Vagina (tissue), 2 donors: ENCODE measurements around the gene COL9A3.

Experiments used
- CTCF ChIP-seq, 3 experiments: fragments of 450-650 bp in 2 of 3; fragments of 200-600 bp in 1 of 3; sonication (generic) in 1 of 3; IDR thresholded peaks; one replicate each; pipeline ENCODE4 v1.5.1; 2017 to 2019; ENCODE audit warnings: antibody characterized with exemption in 3 of 3, mild to moderate bottlenecking in 2 of 3, moderate library complexity in 2 of 3
- POLR2A ChIP-seq, 2 donors: fragments of 450-650 bp; IDR thresholded peaks; one replicate each; pipeline ENCODE4 v1.6.1; 2017; ENCODE audit warnings: antibody characterized with exemption in 2 of 2, mild to moderate bottlenecking in 2 of 2, moderate library complexity in 2 of 2
- POLR2AphosphoS5 ChIP-seq, 2 donors: sonication (generic); formaldehyde crosslinking; IDR thresholded peaks; one replicate each; pipeline ENCODE4 v1.9.0; 2017; ENCODE audit warnings: antibody characterized with exemption in 2 of 2, mild to moderate bottlenecking in 2 of 2, low read depth in 1 of 2; ENCODE audit not compliant: insufficient read depth in 1 of 2

GRCh38 chr20:62793757-62794006 is 23.2 kb upstream of the COL9A3 start:
- TF ChIP-seq CTCF (IDR thresholded peaks at IDR 0.05) = no peak
- no peak for TF ChIP-seq POLR2A (IDR thresholded peaks at IDR 0.05)
- TF ChIP-seq POLR2AphosphoS5 (IDR thresholded peaks at IDR 0.05; ENCODE audit: insufficient read depth in 1 of 2, low read depth in 1 of 2) = no peak
